ENCODE measurements around the gene OTX2.

OTX2 gene

GRCh38 chr14:56811593-56812363, 1.5 kb upstream of the OTX2 start:
- DNase-seq, result no peak

- no peak for DNase-seq
Measured at GRCh38 chr14:56810836-56811592, 735 bp upstream of the OTX2 start.

GRCh38 chr14:56809270-56810146, 771 bp downstream of the OTX2 start:
- DNase-seq, result no peak

GRCh38 chr14:56808383-56809269, 1.7 kb downstream of the OTX2 start:
- DNase-seq, result no peak

- DNase-seq, result no peak
Measured at GRCh38 chr14:56808110-56808382, 2.2 kb downstream of the OTX2 start.

- DNase-seq, result no peak
Measured at GRCh38 chr14:56807386-56808109, 2.7 kb downstream of the OTX2 start.

- DNase-seq, result no peak
Measured at GRCh38 chr14:56806760-56807159, 3.5 kb downstream of the OTX2 start.

- DNase-seq, result no peak
Measured at GRCh38 chr14:56805992-56806727, 4.1 kb downstream of the OTX2 start.

- no peak for DNase-seq
Measured at GRCh38 chr14:56805201-56805991, 4.9 kb downstream of the OTX2 start.

GRCh38 chr14:56803816-56804535, 6.3 kb downstream of the OTX2 start:
- no peak for DNase-seq

GRCh38 chr14:56801920-56802319, 8.4 kb downstream of the OTX2 start:
- DNase-seq, result no peak

GRCh38 chr14:56799343-56799645, 11.0 kb downstream of the OTX2 start:
- no peak for DNase-seq

GRCh38 chr14:56798447-56799342, 11.6 kb downstream of the OTX2 start:
- no peak for DNase-seq

GRCh38 chr14:56797569-56798446, 12.5 kb downstream of the OTX2 start:
- DNase-seq, result no peak

- no peak for DNase-seq
Measured at GRCh38 chr14:56797003-56797568, 13.2 kb downstream of the OTX2 start.

GRCh38 chr14:56796259-56796658, 14.0 kb downstream of the OTX2 start:
- DNase-seq, result no peak

GRCh38 chr14:56795284-56795622, 15.0 kb downstream of the OTX2 start:
- no peak for DNase-seq
